OCI-LY7 (cell line): ENCODE results near the gene FARSB. TPM values are rescaled to one million over a fixed set of nuclear protein-coding genes. Genes with fewer than 3 reads are reported as not detected.

Experiments used
- BruUV-seq: library from RNA; stranded (reverse); fragments of 400-500 nt; replicated peaks from 2 replicates; lab custom pipeline; 2021; lab: Mats Ljungman, UMichigan
- CTCF ChIA-PET: fragments of 300-600 bp; sonication (Branson Sonifier 250); formaldehyde crosslinking; loops from one replicate; lab custom pipeline; 2022; ENCODE audit warnings: antibody characterized with exemption; ENCODE audit not compliant: unreplicated experiment; lab: Charles Lee
- POLR2A ChIA-PET: fragments of 300-600 bp; sonication (Branson Sonifier 250); formaldehyde crosslinking; loops from one replicate; lab custom pipeline; 2022; ENCODE audit warnings: antibody characterized with exemption; lab: Charles Lee
- DNase-seq: peaks from one replicate; pipeline ENCODE4 v3.0.0-alpha.2; 2015; ENCODE audit warnings: low spot score
- H2AFZ ChIP-seq: fragments of 200-600 bp; sonication (generic), shearing (Covaris generic); 2 replicates; pipeline ENCODE4 v1.6.1; 2014; ENCODE audit warnings: mild to moderate bottlenecking, antibody characterized with exemption, low read length, moderate library complexity
- H3K27ac ChIP-seq: fragments of 200-600 bp; sonication (generic); 2 replicates; pipeline ENCODE4 v1.5.1; 2014; ENCODE audit warnings: mixed run types, low read depth, mild to moderate bottlenecking, moderate library complexity, low read length, inconsistent platforms; ENCODE audit not compliant: poor library complexity, severe bottlenecking
- H3K36me3 ChIP-seq: fragments of 200-600 bp; sonication (generic); 2 replicates; pipeline ENCODE4 v1.6.1; 2014; ENCODE audit warnings: mild to moderate bottlenecking, antibody characterized with exemption, low read length, moderate library complexity, mixed read lengths; ENCODE audit not compliant: insufficient read depth
- H3K4me1 ChIP-seq: fragments of 200-600 bp; sonication (generic); 2 replicates; pipeline ENCODE4 v1.5.1; 2014; ENCODE audit warnings: mild to moderate bottlenecking, low read length; ENCODE audit not compliant: insufficient read depth, poor library complexity, severe bottlenecking
- H3K4me2 ChIP-seq: fragments of 200-600 bp; sonication (generic); 2 replicates; pipeline ENCODE4 v1.6.1; 2014; ENCODE audit warnings: mild to moderate bottlenecking, low read length
- H3K4me3 ChIP-seq: fragments of 200-600 bp; sonication (generic); 2 replicates; pipeline ENCODE4 v1.5.1; 2014; ENCODE audit warnings: mild to moderate bottlenecking, low read depth, low read length; ENCODE audit not compliant: poor library complexity, severe bottlenecking
- H3K79me2 ChIP-seq: fragments of 200-600 bp; sonication (generic); 2 replicates; pipeline ENCODE4 v1.6.1; 2016; ENCODE audit warnings: low read depth, mild to moderate bottlenecking, low read length, moderate library complexity, mixed read lengths; ENCODE audit not compliant: insufficient read depth
- H3K9me2 ChIP-seq: fragments of 200-600 bp; sonication (generic); 2 replicates; pipeline ENCODE4 v1.6.1; 2016; ENCODE audit warnings: mild to moderate bottlenecking, low read length, mixed read lengths; ENCODE audit not compliant: insufficient read depth
- H3K9me3 ChIP-seq: fragments of 200-600 bp; sonication (generic); 2 replicates; pipeline ENCODE4 v1.6.1; 2014; ENCODE audit warnings: mild to moderate bottlenecking, mixed run types, low read length, mixed read lengths
- H4K20me1 ChIP-seq: fragments of 200-600 bp; sonication (generic); 2 replicates; pipeline ENCODE4 v1.6.1; 2014; ENCODE audit warnings: mild to moderate bottlenecking, antibody characterized with exemption, low read length, moderate library complexity, mixed read lengths; ENCODE audit not compliant: insufficient read depth
- EZH2phosphoT487 ChIP-seq: fragments of 200-600 bp; sonication (generic); IDR thresholded peaks from 2 replicates; pipeline ENCODE4 v1.6.1; 2018; ENCODE audit warnings: low read depth, borderline replicate concordance, mild to moderate bottlenecking, mixed run types, antibody characterized with exemption, low read length, moderate library complexity, mixed read lengths
- intact Hi-C: fragments of 100-400 bp; cut with micrococcal nuclease; formaldehyde crosslinking; loops from one replicate; pipeline ENCODE4 v1.10.0; 2022; ENCODE audit not compliant: unreplicated experiment
- total RNA-seq, 2 experiments: library from RNA; depleted of rRNA in 1 of 2; stranded (reverse); fragments of >200 nt in 1 of 2; shearing (Covaris generic) in 1 of 2; gene quantifications; 2 replicates each; pipeline ENCODE4 v1.2.3, GENCODE V29; 2014 to 2022
- TF ChIP-seq, protein P1 (sequence below): fragments of 200-600 bp; sonication (generic); conservative IDR thresholded peaks from 2 replicates; pipeline ENCODE4 v1.5.1; 2014; ENCODE audit warnings: mild to moderate bottlenecking, antibody characterized with exemption, low read length, moderate library complexity, mixed read lengths

Gene FARSB
- total RNA-seq, 2 experiments from 2014 or later, result 24.9 to 46.7 TPM

DNA sequence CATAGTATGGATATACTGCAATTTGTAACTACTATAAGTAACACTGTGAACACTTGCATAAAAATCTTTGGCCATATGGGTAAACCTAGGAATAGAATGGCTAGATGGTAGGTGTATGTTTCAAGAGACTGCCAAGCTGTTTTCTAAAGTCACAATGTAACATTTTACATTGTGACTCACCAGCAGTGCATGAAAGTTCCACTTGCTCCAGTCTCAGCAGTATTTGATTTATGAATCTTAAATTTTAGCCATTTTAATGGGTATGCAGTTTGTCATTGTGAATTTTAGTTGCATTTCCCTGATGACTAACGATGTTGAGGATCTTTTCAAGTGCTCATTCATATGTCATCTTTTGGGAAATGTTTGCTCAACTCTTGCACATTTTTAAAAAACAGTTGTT, 86.1 kb downstream of the FARSB start:
- Histone ChIP-seq H4K20me1 (no peaks in the 10 kb centered on the region; the same call in 1 of the 2 replicates), H3K4me1 (no peaks in the 10 kb centered on the region), H3K4me2 (no peak overlapping the region), H3K36me3 (peaks cover 93% of the 10 kb centered on the region), H3K27ac (no peak overlapping the region), H3K4me3 (no peak overlapping the region), H3K9me2 (no peaks in the 10 kb centered on the region), H2AFZ (no peak overlapping the region), H3K9me3 (no peaks in the 10 kb centered on the region), H3K79me2 (no peaks in the 10 kb centered on the region)
- DNase-seq, result no peak
- ChIA-PET POLR2A (interaction anchor here (0.5 to 1.2 kb wide), 3 partner anchors 9 to 294 kb away, joined by 4 to 6 read pairs (median 4); no protein-coding TSS in a partner anchor), CTCF (no interaction called here)
- no TSS peak for BruUV-seq
- no peak for TF ChIP-seq EZH2phosphoT487
- TF ChIP-seq, protein P1, sequence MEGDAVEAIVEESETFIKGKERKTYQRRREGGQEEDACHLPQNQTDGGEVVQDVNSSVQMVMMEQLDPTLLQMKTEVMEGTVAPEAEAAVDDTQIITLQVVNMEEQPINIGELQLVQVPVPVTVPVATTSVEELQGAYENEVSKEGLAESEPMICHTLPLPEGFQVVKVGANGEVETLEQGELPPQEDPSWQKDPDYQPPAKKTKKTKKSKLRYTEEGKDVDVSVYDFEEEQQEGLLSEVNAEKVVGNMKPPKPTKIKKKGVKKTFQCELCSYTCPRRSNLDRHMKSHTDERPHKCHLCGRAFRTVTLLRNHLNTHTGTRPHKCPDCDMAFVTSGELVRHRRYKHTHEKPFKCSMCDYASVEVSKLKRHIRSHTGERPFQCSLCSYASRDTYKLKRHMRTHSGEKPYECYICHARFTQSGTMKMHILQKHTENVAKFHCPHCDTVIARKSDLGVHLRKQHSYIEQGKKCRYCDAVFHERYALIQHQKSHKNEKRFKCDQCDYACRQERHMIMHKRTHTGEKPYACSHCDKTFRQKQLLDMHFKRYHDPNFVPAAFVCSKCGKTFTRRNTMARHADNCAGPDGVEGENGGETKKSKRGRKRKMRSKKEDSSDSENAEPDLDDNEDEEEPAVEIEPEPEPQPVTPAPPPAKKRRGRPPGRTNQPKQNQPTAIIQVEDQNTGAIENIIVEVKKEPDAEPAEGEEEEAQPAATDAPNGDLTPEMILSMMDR, result no peak
- intact Hi-C loops, result no loop called here

DNA sequence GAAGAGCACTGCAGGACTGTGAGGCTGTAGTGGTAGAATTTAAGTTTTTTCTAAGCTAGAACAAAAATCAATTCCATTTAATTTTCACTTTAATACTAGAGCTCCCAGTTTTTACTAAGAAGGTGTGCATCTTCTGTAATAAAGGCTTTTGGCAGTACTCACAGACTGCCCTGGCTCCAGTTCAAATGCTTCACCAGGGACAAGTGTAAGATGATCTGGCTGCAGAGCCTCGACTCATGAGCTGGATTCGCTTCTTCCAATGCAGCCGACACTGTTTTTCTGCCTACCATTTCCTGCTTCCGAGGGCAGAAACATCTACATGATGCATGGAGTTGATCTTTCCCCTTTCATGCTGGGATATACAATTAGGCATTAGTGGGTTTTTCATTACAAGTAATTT, 87.0 kb downstream of the FARSB start:
- intact Hi-C loops, result no loop called here
- TF ChIP-seq EZH2phosphoT487, result no peak
- TF ChIP-seq, protein P1, result no peak

DNA sequence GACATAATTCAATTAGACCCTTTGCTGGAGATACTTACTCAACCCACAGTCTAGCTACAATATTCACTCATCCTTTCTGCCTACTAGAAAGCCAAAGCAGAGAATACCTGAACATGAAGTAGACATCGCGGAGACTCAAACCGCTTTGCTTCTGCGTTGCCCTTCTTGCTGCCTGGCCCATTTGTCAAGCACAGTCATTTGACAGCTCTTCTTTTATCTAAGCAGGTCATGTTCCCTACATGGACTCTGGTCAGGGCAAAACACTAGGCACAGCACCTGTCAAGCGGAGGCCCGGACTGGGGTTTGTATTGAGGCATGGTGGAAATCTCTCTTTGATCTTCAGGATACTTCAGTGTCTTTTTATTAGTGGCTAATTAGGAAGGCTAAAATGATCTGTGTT, 89.7 kb downstream of the FARSB start:
- Histone ChIP-seq H4K20me1 (no peaks in the 10 kb centered on the region; the same call in 1 of the 2 replicates), H2AFZ (no peak overlapping the region), H3K4me3 (no peak overlapping the region), H3K9me2 (no peaks in the 10 kb centered on the region), H3K79me2 (no peaks in the 10 kb centered on the region), H3K4me2 (no peak overlapping the region), H3K27ac (no peak overlapping the region), H3K4me1 (no peaks in the 10 kb centered on the region), H3K9me3 (no peaks in the 10 kb centered on the region), H3K36me3 (peaks cover 62% of the 10 kb centered on the region)
- BruUV-seq, result no TSS peak
- ChIA-PET POLR2A (interaction anchor here (0.6 kb wide), 1 partner anchor 96 kb away, joined by 5 read pairs; no protein-coding TSS in a partner anchor), CTCF (no interaction called here)
- TF ChIP-seq, protein P1, result no peak
- TF ChIP-seq EZH2phosphoT487, result no peak
- intact Hi-C loops, result no loop called here
- no peak for DNase-seq

More for the DNA sequence above, 87.0 kb downstream of the FARSB start:
- BruUV-seq, result no TSS peak
- H3K27ac ChIP-seq, result no peak overlapping the region
- peaks cover 88% of the 10 kb centered on the region for H3K36me3 ChIP-seq
- no peaks in the 10 kb centered on the region for H3K79me2 ChIP-seq
- H3K9me2 ChIP-seq, result no peaks in the 10 kb centered on the region
- no peaks in the 10 kb centered on the region for H3K4me1 ChIP-seq
- H3K4me3 ChIP-seq, result no peak overlapping the region
- no peak overlapping the region for H3K4me2 ChIP-seq
- CTCF ChIA-PET, result no interaction called here
- no peaks in the 10 kb centered on the region for H3K9me3 ChIP-seq
- POLR2A ChIA-PET, result interaction anchor here (0.6 kb wide), 1 partner anchor 1992 kb away, joined by 3 read pairs; no protein-coding TSS in a partner anchor
- H2AFZ ChIP-seq, result no peak overlapping the region
- DNase-seq, result no peak
- no peaks in the 10 kb centered on the region; the same call in 1 of the 2 replicates for H4K20me1 ChIP-seq
